Skin of body (tissue), 2 donors: ENCODE results near the gene BTBD9. TPM values are rescaled to one million over a fixed set of nuclear protein-coding genes. Genes with fewer than 3 reads are reported as not detected.

Experiments
- DNase-seq: peaks from one replicate; lab custom pipeline; 2025; lab: John Stamatoyannopoulos, UW
- total RNA-seq: library from RNA; depleted of rRNA; stranded (reverse); fragments of >200 nt; gene quantifications from one replicate; pipeline ENCODE4 v1.2.3, GENCODE V29; 2014

The BTBD9 gene
- 15.0 TPM for total RNA-seq

DNA sequence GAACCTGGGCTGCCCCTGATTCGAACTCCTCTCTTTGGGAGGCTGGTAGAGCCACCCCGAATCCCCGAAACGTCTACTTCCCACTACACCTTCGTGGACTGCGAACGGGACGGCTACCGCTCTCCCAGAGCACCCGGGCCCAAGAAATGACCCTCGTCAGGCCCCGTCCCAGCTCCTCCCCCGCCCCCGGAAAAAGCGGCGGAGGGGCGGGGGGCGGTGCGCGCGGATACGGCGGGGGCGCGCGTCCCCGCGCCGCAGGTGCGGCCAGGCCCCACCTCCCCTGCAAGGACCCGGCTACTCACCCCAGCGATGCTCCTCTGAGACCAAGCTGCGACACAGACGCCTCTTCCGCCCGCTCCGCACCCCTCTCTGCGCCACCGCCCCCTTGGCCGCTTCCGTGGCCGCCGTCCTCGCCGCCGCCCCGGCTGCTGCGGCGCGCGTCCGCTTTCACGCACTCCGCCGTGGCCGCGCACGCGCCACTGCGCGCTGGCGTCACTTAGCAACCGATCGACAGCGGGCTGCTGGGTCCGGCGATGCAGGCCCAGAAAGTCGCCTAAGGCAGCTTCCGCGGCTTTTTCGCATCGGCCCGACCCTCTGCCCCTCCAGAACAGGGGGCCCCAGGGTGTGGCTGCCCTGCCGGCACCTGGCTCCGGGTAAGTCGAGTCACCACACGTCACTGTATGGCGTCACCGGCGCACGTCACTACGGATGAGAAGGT, at the start of gene BTBD9:
TSS of gene BTBD9 (minus strand) at position 432 of the 718 bp plus-strand sequence.
- peak; percentile 82 for DNase-seq

DNA sequence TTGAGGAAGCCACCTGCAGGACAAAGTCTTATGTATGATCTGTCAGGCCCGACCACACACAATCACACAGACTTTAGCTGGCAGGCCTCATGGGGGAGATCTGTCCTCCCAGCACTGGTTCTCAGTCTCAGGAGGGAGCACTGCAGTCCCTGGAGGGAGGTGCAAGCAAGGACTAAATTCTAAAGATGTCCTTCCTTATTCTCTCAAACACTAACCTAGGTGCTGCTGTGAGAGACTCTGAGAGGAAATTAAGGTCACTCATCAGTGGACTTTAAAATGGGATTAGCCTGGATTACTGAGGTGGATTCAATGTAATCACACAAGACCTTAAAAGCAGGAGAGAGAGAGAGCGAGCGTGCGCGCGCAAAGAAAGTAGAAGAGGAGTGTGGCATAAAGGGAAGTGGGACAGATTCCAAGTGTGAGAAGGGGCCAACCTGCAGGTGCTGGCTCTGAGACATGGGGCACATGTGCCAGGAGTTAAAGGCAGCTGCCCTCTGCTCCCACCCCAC, 48.9 kb upstream of the BTBD9 start:
- no peak for DNase-seq

DNA sequence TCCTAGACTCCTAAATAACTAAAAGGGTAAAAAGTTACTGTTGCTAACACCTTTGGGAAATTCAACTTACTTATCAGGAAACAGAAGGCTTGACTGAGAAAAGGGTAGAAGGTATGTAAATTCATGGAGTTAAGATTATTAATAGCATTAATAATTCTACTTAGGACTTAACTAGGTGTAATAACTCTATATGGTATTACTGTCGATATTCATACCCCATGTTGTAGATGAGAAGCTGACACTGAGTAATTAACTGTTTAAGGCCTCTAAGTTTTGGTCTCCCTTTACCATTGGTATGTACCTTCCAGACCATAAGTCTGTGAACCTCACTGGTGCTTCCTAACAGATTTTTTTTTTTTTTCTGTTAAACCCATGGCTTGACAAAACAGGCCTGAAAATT, 47.8 kb upstream of the BTBD9 start:
- DNase-seq = no peak

GRCh38 chr6:38687043-38687353, 47.3 kb upstream of the BTBD9 start:
- no peak for DNase-seq

GRCh38 chr6:38686270-38687042, 46.7 kb upstream of the BTBD9 start:
- DNase-seq = no peak

DNA sequence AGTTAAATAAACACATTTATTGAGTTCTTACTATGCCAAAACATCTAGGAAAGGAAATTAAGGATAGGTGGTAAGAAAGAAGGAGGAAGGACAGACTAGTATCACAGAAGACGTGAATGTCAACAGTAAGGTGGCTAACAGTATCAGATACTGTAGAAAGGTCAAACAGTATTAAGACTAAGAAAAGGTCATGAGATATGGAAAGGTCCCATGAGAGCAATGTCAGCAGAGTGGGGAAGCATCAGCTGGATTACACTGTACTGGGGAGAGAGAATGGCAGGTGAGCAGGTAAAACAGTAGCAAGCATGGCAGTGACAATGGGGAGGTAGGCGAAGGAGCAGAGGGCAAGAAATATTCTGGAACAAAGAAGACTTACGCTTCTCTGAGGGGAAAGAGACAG, 45.2 kb upstream of the BTBD9 start:
- DNase-seq = no peak

GRCh38 chr6:38684237-38684636, 44.5 kb upstream of the BTBD9 start:
- DNase-seq = no peak

DNA sequence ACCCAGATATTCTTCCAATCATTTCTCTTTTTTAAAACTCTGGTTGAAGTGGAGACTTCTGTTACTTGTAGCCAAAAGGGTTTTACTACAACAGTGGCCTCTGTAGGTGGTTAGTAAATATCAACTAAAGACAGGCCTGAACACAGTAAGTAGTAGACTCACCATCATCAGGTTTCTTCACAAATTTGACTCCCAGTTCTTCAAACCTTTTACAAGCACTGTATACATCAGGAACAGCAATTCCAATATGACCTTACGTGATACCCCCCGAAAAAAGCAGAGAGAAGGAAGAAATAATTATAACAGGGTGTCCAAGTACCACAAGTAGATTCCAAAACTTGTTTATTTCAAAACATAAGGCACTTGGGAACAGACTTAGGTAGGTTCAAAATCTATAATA, 42.1 kb upstream of the BTBD9 start:
- DNase-seq = no peak

GRCh38 chr6:38679668-38680067, 39.9 kb upstream of the BTBD9 start:
- no peak for DNase-seq

DNA sequence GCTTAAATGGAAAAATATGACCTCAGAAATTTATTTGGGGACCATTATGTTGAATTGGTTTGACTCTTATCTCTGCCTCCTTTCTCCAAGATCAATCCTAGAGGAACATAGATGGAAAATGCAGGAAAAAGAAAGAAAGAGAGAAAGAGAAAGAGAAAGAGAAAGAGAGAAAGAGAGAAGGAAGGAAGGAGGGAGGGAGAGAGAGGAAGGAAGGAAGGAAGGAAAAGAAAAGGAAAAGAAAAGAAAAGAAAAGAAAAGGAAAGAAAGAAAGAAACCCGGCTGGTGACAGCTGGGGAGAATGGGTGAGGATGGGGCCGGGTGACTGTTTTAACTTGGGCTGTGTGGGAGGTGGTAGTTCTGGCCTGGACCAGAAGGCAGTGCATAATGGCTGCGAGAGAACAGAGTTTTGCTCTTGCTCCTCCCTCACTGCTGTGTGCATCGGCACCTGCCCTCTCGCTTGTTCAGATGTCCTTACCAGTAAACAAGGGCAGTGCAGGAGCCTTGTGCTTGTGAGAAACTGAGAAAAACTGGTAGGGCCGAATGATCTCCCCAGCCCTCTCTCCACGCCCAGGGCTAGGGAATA, 38.5 kb upstream of the BTBD9 start:
- DNase-seq = no peak

DNA sequence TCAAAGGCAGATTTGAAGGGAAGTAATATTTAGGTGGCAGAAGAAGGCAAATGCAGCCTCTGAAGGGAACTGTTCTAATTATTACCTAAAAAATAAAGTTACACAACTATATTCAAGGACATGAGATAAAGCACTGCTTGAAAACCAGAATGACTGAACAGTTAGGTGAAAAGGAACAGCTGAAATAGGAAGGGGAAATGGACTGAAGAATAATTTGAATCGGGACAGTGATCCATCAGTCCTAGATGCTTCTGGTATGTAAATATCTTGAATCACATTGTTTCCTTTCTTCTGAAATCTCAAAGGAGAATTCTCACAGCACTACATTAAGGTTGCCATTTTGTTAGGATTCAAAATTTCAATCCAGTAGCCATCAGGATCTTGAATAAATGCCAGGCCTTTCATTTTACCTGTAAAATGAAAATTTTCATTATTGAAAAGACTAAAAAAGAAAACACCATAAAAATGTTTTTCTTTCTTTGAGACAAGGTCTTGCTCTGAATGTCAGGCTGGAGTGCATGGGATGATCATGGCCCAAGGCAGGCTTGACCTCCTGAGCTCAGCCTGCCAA, 37.3 kb upstream of the BTBD9 start:
- no peak for DNase-seq

GRCh38 chr6:38676236-38676973, 36.7 kb upstream of the BTBD9 start:
- DNase-seq = no peak

DNA sequence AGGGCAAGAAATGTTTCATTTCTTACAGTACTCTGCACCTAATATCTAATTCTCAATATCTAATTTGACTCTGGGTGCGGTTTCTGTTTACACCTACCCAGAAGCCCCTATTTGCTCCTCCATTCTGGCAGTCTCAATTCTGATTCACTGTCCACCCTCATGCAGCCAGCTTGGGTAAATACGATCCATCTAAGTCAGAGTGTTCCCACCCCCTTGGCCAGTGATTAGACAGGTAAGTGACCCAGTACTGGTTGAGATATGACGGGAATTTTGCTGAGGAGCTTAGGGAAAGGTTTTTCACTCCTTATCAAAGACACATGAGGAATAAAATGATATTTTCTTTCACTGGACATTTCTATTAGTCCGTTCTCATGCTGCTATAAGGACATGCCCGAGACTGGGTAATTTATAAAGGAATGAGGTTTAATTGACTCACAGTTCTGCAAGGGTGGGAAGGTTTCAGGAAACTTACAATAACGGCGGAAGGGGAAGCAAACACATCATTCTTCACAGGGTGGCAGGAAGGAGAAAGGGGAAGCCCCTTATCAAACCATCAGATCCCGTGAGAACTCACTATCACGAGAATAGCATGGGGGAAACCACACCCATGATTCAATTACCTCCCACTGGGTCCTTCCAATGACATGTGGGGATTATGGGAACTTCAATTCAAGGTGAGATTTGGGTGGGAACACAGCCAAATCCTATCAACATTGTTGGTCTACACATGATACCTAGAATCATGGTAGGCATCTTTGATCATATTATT, 33.9 kb upstream of the BTBD9 start:
- no peak for DNase-seq

DNA sequence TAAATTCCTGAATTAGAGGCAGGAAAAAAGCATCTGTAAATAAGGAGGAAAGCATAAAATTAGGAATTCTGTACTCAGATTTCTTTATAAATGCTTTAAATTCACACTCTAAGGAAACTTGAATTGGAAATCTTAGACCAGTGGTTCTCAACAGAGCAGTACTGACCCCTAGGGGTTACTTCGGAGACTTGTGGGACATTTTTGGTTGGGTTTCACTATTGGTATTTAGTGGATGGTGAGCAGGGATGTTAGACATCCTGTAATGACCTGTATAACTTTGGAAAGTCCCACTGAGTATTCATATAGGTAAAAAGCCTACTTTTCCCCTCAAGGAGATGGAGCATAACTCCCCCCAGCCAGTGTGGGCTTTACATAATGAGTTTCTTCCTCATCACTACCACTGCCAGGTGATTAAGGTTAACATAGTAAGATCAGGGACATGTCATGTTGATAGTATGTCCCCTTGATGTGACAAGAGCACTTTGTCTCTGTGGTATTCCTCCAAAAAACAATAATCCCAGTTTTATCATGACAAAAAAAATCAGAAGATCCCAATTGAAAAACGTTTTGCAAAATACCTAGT, 32.2 kb upstream of the BTBD9 start:
- DNase-seq = peak; percentile 8

GRCh38 chr6:38658418-38659167, 18.9 kb upstream of the BTBD9 start:
- DNase-seq = no peak

DNA sequence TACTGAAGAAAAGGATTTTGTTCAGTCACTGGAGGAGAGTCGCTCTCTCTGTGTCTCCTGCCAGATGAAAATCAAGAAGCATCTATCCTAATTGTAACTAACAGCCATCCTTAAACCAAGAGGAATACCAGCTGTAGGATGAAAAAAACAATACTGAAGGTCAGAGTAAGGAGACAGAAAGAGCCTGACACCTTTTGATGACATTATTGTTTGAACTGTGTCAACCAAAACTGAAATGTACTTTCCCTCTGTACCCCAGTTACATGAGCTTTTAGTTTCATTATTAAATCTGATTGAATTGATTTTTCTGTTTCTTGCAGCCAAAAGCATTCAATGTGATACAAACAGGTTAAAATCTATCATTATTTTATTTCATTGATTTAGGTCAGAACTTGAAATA, 17.2 kb upstream of the BTBD9 start:
- no peak for DNase-seq

DNA sequence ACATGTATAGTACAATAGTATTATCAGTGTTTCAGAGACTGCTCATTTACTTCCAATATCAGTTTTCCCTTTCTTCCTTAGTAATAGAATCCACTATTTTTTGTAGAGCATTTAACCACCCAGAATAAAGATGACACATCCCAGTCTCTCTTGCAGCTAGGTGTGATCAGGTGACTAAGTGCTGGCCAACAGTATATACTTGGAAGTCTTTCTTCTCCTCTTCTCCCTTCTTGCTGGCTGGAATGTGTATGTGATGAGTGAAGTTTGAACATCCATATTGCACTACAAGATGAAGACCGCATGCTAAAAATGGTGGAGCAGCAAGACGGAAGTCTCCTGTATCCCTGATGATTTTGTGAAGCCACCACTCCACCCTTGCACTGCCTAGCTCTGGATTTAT, 14.5 kb upstream of the BTBD9 start:
- DNase-seq = no peak

GRCh38 chr6:38651121-38651784, 11.5 kb upstream of the BTBD9 start:
- DNase-seq = no peak

DNA sequence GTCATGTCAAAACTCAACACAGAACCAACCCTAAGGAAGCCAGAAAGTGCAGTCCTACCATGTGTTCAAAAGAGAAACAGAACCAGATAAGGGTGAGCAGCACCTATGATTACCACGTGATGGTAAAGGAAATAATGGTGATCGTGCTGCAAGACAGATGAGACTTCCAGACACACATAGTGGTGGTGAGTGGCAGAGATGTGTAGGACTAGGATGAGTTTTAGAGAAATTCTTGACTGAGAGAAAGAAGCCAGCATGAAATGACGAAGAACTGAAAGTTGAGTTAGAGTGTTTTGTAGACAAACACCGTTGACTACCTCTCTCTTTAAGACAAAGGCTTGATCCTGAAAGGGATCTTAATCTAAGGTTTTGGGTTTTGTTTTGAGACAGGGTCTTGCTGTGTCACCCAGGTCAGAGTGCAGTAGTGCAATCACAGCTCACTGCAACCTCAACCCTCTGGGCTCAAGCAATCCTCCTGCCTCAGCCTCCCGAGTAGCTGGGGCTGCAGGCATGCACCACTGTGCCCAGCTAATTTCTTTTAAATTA, 10.6 kb upstream of the BTBD9 start:
- no peak for DNase-seq
